ENCODE data around the gene EVC2.

EVC2 gene

DNA sequence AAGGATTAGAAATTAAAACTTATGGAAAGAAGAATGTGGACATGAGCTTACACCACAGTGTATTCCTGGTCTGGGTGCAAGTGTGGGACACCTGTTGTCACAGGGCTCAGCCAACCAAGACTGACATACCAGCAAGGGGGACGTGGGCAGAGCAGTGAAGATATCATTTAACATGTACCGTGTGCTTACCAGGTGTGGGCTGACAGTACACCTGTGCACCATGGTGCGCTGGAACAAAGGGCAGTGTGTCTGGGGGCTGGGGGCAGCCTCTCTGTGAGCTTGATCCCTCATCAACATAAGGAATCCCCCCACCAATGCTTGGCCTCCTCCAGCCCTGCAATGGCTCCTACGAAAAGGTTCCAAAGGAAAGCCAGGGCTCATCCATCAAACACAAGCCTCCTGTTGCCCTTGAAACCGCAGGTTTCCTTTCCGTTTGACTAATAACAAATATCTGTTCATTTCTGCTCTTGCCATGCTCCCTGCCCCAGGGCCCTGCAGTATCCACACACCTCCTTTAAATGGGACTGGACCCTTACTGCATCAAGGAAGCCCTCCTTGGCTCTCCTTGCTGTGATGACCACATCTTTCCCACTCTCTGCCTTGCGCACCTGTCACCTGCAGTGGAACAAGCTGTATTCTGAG lies 16.7 kb downstream of the EVC2 start:
- H3K4me2 ChIP-seq (ENCODE audit: low read length): no peak overlapping the region
- no peak for TF ChIP-seq EZH2phosphoT487 (IDR thresholded peaks at IDR 0.05; ENCODE audit: low read depth)
- TF ChIP-seq, protein P1, sequence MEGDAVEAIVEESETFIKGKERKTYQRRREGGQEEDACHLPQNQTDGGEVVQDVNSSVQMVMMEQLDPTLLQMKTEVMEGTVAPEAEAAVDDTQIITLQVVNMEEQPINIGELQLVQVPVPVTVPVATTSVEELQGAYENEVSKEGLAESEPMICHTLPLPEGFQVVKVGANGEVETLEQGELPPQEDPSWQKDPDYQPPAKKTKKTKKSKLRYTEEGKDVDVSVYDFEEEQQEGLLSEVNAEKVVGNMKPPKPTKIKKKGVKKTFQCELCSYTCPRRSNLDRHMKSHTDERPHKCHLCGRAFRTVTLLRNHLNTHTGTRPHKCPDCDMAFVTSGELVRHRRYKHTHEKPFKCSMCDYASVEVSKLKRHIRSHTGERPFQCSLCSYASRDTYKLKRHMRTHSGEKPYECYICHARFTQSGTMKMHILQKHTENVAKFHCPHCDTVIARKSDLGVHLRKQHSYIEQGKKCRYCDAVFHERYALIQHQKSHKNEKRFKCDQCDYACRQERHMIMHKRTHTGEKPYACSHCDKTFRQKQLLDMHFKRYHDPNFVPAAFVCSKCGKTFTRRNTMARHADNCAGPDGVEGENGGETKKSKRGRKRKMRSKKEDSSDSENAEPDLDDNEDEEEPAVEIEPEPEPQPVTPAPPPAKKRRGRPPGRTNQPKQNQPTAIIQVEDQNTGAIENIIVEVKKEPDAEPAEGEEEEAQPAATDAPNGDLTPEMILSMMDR (IDR thresholded peaks at IDR 0.05; ENCODE audit: low read depth, low read length): no peak
- no peak overlapping the region for H2AFZ ChIP-seq (ENCODE audit: low read depth, low read length)
- H3K9me3 ChIP-seq (ENCODE audit: insufficient read depth, low read length): no peaks in the 10 kb centered on the region
- H3K9ac ChIP-seq (ENCODE audit: low read length): no peak overlapping the region
- H3K36me3 ChIP-seq (replicated peaks; ENCODE audit: low read depth, low read length): peaks cover 8% of the 10 kb centered on the region
- no peak overlapping the region for H3K27ac ChIP-seq (ENCODE audit: low read length)
- no peaks in the 10 kb centered on the region for H4K20me1 ChIP-seq (ENCODE audit: insufficient read depth, low read length)
- no peaks in the 10 kb centered on the region for H3K4me1 ChIP-seq (ENCODE audit: low read length)
- H3K27me3 ChIP-seq (ENCODE audit: low read depth, low read length): no peaks in the 10 kb centered on the region
- no peaks in the 10 kb centered on the region for H3K79me2 ChIP-seq (ENCODE audit: low read length)
- no peak overlapping the region for H3K4me3 ChIP-seq (ENCODE audit: low read length)

DNA sequence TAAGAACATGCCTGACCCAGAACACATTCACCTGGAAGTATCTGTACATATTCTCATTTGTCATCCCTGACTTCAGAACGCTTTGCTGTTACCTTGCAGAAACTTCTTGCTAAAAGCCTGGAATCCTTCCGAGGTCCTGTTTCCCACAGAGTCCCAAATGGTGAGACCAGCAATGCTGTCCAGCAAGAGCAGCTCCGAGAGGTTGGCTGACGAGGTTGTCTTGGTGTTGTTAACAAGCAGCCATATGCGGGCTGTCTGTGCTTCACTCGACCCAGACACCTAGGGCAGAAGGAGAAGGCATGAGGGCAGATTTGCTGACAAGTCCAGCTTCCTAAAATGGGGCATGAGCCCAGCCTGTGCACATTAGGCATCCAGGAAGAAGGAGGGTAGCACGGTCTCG lies 19.3 kb downstream of the EVC2 start:
- H3K4me1 ChIP-seq (ENCODE audit: low read length): no peaks in the 10 kb centered on the region
- no peaks in the 10 kb centered on the region for H3K9me3 ChIP-seq (ENCODE audit: insufficient read depth, low read length)
- H3K9ac ChIP-seq (ENCODE audit: low read length): no peak overlapping the region
- H3K79me2 ChIP-seq (ENCODE audit: low read length): no peaks in the 10 kb centered on the region
- H3K27me3 ChIP-seq (ENCODE audit: low read depth, low read length): no peaks in the 10 kb centered on the region
- no peak overlapping the region for H2AFZ ChIP-seq (ENCODE audit: low read depth, low read length)
- TF ChIP-seq, protein P1 (IDR thresholded peaks at IDR 0.05; ENCODE audit: low read depth, low read length): no peak
- TF ChIP-seq EZH2phosphoT487 (IDR thresholded peaks at IDR 0.05; ENCODE audit: low read depth): no peak
- no peaks in the 10 kb centered on the region for H4K20me1 ChIP-seq (ENCODE audit: insufficient read depth, low read length)
- H3K4me3 ChIP-seq (ENCODE audit: low read length): no peak overlapping the region
- H3K27ac ChIP-seq (ENCODE audit: low read length): no peak overlapping the region
- no peak overlapping the region for H3K4me2 ChIP-seq (ENCODE audit: low read length)
- peaks cover 27% of the 10 kb centered on the region for H3K36me3 ChIP-seq (replicated peaks; ENCODE audit: low read depth, low read length)

DNA sequence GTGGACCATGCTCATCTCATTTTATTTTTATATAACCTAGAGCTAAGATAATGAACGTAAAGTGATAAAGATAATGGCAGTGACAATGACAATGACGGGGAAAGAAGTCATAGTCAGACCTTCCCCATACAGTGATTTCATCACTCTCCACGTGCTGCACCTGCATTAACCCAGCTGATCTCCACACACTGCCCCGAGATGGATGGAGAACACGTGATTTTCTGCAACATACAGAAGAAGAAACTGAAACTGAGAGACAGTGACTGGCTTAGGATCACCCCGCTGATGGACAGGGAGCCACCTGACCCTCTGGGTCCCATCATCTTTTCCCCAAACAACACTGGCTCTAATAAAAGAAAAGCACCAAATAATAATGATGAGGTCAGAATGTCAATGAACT lies 22.0 kb downstream of the EVC2 start:
- Histone ChIP-seq H3K4me2 (ENCODE audit: low read length) (no peak overlapping the region), H3K9me3 (ENCODE audit: insufficient read depth, low read length) (no peaks in the 10 kb centered on the region), H3K27ac (ENCODE audit: low read length) (no peak overlapping the region), H2AFZ (ENCODE audit: low read depth, low read length) (no peak overlapping the region), H3K4me1 (ENCODE audit: low read length) (no peaks in the 10 kb centered on the region), H3K9ac (ENCODE audit: low read length) (no peak overlapping the region), H3K36me3 (replicated peaks; ENCODE audit: low read depth, low read length) (peaks cover 30% of the 10 kb centered on the region), H4K20me1 (ENCODE audit: insufficient read depth, low read length) (no peaks in the 10 kb centered on the region), H3K4me3 (ENCODE audit: low read length) (no peak overlapping the region), H3K27me3 (ENCODE audit: low read depth, low read length) (no peaks in the 10 kb centered on the region), H3K79me2 (ENCODE audit: low read length) (no peaks in the 10 kb centered on the region)
- no peak for TF ChIP-seq EZH2phosphoT487 (IDR thresholded peaks at IDR 0.05; ENCODE audit: low read depth)
- TF ChIP-seq, protein P1 (IDR thresholded peaks at IDR 0.05; ENCODE audit: low read depth, low read length): no peak

DNA sequence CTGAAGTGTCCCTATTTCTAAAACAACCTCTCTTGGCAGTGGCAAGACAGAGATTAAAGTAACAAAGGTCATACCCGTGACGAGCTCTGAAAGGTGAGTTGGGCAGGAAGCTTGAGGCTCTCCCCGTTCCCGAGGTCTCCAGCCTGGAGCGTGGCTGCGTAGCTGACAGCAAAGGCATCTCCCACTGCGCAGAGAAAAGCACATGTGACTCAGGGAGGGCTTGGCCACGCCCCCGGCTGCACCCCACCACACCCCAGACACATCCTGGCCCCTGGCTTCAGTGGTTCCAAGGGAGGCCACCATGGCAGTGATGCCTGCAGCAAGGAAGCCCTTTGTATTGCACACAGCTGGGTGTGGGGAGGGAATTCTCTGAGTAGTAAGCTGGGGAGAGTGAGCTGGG lies 23.1 kb downstream of the EVC2 start:
- TF ChIP-seq, protein P1 (IDR thresholded peaks at IDR 0.05; ENCODE audit: low read depth, low read length): no peak
- TF ChIP-seq EZH2phosphoT487 (IDR thresholded peaks at IDR 0.05; ENCODE audit: low read depth): no peak

More for the DNA sequence above, 23.1 kb downstream of the EVC2 start:
- peaks cover 39% of the 10 kb centered on the region for H3K36me3 ChIP-seq (replicated peaks; ENCODE audit: low read depth, low read length)
- no peaks in the 10 kb centered on the region for H3K4me1 ChIP-seq (ENCODE audit: low read length)
- no peaks in the 10 kb centered on the region for H3K27me3 ChIP-seq (ENCODE audit: low read depth, low read length)
- no peak overlapping the region for H3K9ac ChIP-seq (ENCODE audit: low read length)
- H3K4me2 ChIP-seq (ENCODE audit: low read length): no peak overlapping the region
- H3K9me3 ChIP-seq (ENCODE audit: insufficient read depth, low read length): no peaks in the 10 kb centered on the region
- no peaks in the 10 kb centered on the region for H4K20me1 ChIP-seq (ENCODE audit: insufficient read depth, low read length)
- H3K79me2 ChIP-seq (ENCODE audit: low read length): no peaks in the 10 kb centered on the region
- no peak overlapping the region for H2AFZ ChIP-seq (ENCODE audit: low read depth, low read length)
- H3K4me3 ChIP-seq (ENCODE audit: low read length): no peak overlapping the region
- no peak overlapping the region for H3K27ac ChIP-seq (ENCODE audit: low read length)

Measured in OCI-LY3 (cell line).